Endothelial cell of coronary artery (primary cell): ENCODE results near the gene SNED1. TPM values are rescaled to one million over a fixed set of nuclear protein-coding genes. Genes with fewer than 3 reads are reported as not detected.

ENCODE experiments used
- total RNA-seq: library from RNA; depleted of rRNA; stranded (reverse); fragments of >200 nt; gene quantifications from 2 replicates; pipeline ENCODE4 v1.2.3, GENCODE V29; 2014

SNED1 gene
- total RNA-seq, result 11.2 and 23.2 TPM in 2 replicates

GRCh38 chr2:240997856-240998705 is at the start of gene SNED1:
TSS of gene SNED1 (plus strand) at chr2:240998618. CDS start at chr2:240998838, 220 bp downstream.

GRCh38 chr2:241102239-241102803 is 103.9 kb downstream of the SNED1 start, which contains the start of gene MTERF4:
TSS of gene MTERF4 (minus strand) at chr2:241102287. CDS start at chr2:241102273, 14 bp downstream.

Other genes with a start within 250 kb of the SNED1 start
- 0.09 TPM in 1 of 2 replicates, not detected in the other for gene KIF1A, start 178.4 kb upstream of the SNED1 start, total RNA-seq
- not detected in 2 replicates for gene AGXT, start 129.8 kb upstream of the SNED1 start, total RNA-seq
- gene MAB21L4, start 102.5 kb upstream of the SNED1 start, total RNA-seq, result not detected in 2 replicates
- gene CROCC2, start 92.3 kb upstream of the SNED1 start, total RNA-seq, result not detected in 2 replicates
- 31.4 and 36.4 TPM in 2 replicates for gene MTERF4, start 103.7 kb downstream of the SNED1 start, total RNA-seq
- gene PASK, start 150.9 kb downstream of the SNED1 start, total RNA-seq, result 3.4 and 5.8 TPM in 2 replicates
- 48.3 and 71.2 TPM in 2 replicates for gene PPP1R7, start 151.8 kb downstream of the SNED1 start, total RNA-seq
- 0.45 and 0.47 TPM in 2 replicates for gene ANO7, start 190.1 kb downstream of the SNED1 start, total RNA-seq